Measurements from ENCODE around the gene HBQ1.

DNA sequence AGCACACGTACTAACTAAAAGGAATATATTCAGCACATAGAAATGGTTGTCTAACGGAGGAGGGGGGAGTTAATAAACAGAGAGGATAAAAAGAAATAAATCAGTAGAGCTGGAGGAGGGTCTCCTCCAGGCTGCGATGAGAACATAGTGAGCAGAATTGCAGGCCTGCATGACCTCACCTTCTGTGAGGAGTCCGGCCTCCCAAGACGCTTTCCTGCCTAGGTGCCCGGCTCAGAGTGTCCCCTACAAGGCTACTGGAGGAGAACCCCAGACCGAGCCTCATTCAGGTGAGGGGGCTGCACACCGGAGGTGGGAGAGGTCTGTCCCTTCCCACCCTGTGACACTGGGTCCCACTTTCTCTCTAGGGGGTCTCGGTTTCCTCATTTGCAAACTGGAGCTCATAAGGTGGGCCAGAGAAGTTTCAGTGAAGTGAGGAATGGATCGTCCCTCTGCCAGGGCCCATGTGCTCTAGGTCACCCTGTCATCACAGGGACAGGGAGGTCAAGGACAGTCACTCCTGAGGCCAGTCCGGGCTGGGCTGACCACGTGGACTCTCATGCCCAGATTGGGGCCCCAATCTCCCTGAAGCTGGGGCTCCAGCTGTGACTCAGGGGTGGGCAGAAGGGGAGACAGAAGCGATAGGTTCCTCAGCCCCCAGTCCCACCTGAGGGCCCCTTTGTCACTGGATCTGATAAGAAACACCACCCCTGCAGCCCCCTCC, 17.8 kb upstream of the HBQ1 start:
- TF ChIP-seq CTCF (IDR thresholded peaks at IDR 0.05; ENCODE audit: low read depth, low read length, missing input control) (no peak), YY1 (IDR thresholded peaks at IDR 0.05) (no peak), JUND (IDR thresholded peaks at IDR 0.05) (no peak), GABPA (IDR thresholded peaks at IDR 0.05 in 1 of 2, conservative IDR thresholded peaks at IDR 0.05 in 1 of 2) (no peak), NR2F2 (IDR thresholded peaks at IDR 0.05) (no peak), RAD21 (IDR thresholded peaks at IDR 0.05) (no peak), SP1 (IDR thresholded peaks at IDR 0.05) (no peak), RXRA (IDR thresholded peaks at IDR 0.05) (no peak)
- TF ChIP-seq, protein P1, sequence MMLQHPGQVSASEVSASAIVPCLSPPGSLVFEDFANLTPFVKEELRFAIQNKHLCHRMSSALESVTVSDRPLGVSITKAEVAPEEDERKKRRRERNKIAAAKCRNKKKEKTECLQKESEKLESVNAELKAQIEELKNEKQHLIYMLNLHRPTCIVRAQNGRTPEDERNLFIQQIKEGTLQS (IDR thresholded peaks at IDR 0.05) = no peak

All from liver (tissue), 3 donors.